ENCODE results near the gene TLR10.

The TLR10 gene

DNA sequence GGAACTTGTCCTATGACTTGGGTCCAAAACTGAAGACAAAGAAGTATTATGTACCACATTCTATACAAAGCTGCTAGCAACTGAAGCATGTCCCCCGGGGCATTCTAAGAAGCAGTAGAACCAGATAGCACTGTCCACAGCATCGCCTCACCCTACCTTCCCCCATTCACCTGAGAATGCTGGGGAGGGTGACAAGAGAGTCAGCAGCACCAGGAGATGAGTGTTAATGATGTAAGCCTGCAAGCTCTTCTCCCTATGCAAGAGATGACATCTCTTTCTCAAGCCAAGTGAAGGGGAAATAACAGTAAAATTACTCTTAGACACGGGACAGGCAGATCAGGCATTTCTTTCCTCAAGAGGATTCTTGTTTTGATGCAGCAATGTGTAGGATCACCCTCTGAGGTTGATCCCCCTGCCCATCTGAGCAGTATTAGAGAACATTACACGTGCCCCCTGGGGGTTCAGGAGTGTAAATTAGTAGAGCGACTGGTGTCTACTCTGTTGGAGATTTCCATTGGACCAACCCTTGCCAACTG, 35.7 kb upstream of the TLR10 start:
- Histone ChIP-seq H3K27me3 (ENCODE audit: insufficient read depth, low read length, poor library complexity, severe bottlenecking) (no peaks in the 10 kb centered on the region), H3K36me3 (ENCODE audit: insufficient read depth, low read length) (no peaks in the 10 kb centered on the region), H3K4me2 (ENCODE audit: low read depth, low read length, poor library complexity, severe bottlenecking) (no peak overlapping the region), H3K9me2 (replicated peaks; ENCODE audit: low read depth, low read length) (no peaks in the 10 kb centered on the region), H3K4me1 (ENCODE audit: insufficient read depth, low read length, poor library complexity, severe bottlenecking) (no peaks in the 10 kb centered on the region), H3K79me2 (ENCODE audit: insufficient read depth, low read length) (no peaks in the 10 kb centered on the region), H3K9me3 (ENCODE audit: insufficient read depth, low read depth, low read length) (no peaks in the 10 kb centered on the region), H3F3A (ENCODE audit: low read depth) (no peaks in the 10 kb centered on the region), H3K4me3 (ENCODE audit: low read length, poor library complexity, severe bottlenecking) (no peak overlapping the region), H4K20me1 (ENCODE audit: insufficient read depth, low read length, poor library complexity, severe bottlenecking) (no peaks in the 10 kb centered on the region), H3K9ac (ENCODE audit: low read depth, low read length, poor library complexity, severe bottlenecking) (no peak overlapping the region), H2AFZ (ENCODE audit: low read length) (no peak overlapping the region)
- TF ChIP-seq, protein P1, sequence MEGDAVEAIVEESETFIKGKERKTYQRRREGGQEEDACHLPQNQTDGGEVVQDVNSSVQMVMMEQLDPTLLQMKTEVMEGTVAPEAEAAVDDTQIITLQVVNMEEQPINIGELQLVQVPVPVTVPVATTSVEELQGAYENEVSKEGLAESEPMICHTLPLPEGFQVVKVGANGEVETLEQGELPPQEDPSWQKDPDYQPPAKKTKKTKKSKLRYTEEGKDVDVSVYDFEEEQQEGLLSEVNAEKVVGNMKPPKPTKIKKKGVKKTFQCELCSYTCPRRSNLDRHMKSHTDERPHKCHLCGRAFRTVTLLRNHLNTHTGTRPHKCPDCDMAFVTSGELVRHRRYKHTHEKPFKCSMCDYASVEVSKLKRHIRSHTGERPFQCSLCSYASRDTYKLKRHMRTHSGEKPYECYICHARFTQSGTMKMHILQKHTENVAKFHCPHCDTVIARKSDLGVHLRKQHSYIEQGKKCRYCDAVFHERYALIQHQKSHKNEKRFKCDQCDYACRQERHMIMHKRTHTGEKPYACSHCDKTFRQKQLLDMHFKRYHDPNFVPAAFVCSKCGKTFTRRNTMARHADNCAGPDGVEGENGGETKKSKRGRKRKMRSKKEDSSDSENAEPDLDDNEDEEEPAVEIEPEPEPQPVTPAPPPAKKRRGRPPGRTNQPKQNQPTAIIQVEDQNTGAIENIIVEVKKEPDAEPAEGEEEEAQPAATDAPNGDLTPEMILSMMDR (conservative IDR thresholded peaks at IDR 0.05; ENCODE audit: low read length): no peak
- TF ChIP-seq EZH2phosphoT487 (IDR thresholded peaks at IDR 0.05; ENCODE audit: borderline replicate concordance): no peak

DNA sequence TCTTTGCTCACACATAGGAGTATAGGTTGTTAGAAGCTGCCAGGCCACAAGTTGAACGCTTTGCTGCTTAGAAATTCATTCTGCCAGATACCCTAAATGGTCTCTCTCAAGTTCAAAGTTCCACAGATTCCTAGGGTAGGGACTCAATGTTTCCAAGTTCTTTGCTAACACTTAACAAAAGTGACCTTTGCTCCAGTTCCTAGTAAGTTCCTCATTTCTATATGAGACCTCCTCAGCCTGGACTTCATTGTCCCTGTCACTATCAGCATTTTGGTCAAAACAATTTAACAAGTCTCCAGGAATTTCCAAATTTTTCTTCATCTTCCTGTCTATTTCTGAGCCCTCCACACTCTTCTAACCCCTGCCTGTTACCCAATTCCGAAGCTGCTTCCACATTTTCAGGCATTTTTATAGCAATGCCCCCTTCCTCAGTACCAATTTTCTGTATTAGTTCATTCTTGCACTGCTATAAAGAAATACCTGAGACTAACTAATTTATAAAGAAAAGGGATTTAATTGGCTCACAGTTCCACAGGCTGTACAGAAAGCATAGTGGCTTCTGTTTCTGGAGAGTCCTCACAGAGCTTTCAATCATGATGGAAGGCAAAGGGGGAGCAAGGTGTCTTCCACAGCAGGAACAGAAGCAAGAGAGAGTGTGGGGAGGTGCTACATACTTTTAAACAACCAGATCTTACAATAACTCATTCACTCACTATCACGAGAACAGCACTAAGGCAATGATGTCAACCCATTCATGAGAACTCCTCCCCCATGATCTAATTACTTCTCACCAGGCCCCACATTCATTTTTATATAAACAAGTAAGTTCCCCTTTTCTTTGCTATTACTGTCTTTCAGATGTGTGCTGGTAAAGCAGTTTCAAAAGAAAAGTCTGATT, 33.3 kb upstream of the TLR10 start:
- no peaks in the 10 kb centered on the region for H3K9me3 ChIP-seq (ENCODE audit: insufficient read depth, low read depth, low read length)
- H3K4me1 ChIP-seq (ENCODE audit: insufficient read depth, low read length, poor library complexity, severe bottlenecking): no peaks in the 10 kb centered on the region
- H3K4me3 ChIP-seq (ENCODE audit: low read length, poor library complexity, severe bottlenecking): no peak overlapping the region
- H3K36me3 ChIP-seq (ENCODE audit: insufficient read depth, low read length): no peaks in the 10 kb centered on the region
- no peaks in the 10 kb centered on the region for H3K27me3 ChIP-seq (ENCODE audit: insufficient read depth, low read length, poor library complexity, severe bottlenecking)
- H3K9me2 ChIP-seq (replicated peaks; ENCODE audit: low read depth, low read length): no peaks in the 10 kb centered on the region
- TF ChIP-seq EZH2phosphoT487 (IDR thresholded peaks at IDR 0.05; ENCODE audit: borderline replicate concordance): no peak
- H2AFZ ChIP-seq (ENCODE audit: low read length): no peak overlapping the region
- H4K20me1 ChIP-seq (ENCODE audit: insufficient read depth, low read length, poor library complexity, severe bottlenecking): no peaks in the 10 kb centered on the region
- no peak overlapping the region for H3K9ac ChIP-seq (ENCODE audit: low read depth, low read length, poor library complexity, severe bottlenecking)
- no peak overlapping the region for H3K4me2 ChIP-seq (ENCODE audit: low read depth, low read length, poor library complexity, severe bottlenecking)
- no peaks in the 10 kb centered on the region for H3K79me2 ChIP-seq (ENCODE audit: insufficient read depth, low read length)
- no peaks in the 10 kb centered on the region for H3F3A ChIP-seq (ENCODE audit: low read depth)

DNA sequence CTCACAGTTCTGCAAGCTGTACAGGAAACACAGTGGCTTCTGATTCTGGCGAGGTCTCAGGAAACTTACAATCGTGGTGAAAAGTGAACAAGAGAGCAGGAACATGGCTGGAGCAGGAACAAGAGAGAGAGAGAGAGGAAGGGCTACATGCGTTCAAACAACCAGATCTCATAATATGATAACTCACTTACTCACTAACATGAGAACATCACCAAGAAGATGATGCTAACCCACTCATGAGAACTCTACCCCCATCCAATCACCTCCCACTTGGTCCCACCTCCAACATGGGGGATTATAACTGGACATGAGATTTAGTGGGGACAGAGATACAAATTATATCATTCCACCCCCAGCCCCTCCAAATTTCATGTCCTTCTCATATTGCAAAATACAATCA, 31.6 kb upstream of the TLR10 start:
- H3K9me2 ChIP-seq (replicated peaks; ENCODE audit: low read depth, low read length): no peaks in the 10 kb centered on the region
- H3K4me1 ChIP-seq (ENCODE audit: insufficient read depth, low read length, poor library complexity, severe bottlenecking): no peaks in the 10 kb centered on the region
- H3K9ac ChIP-seq (ENCODE audit: low read depth, low read length, poor library complexity, severe bottlenecking): no peak overlapping the region
- H3K9me3 ChIP-seq (ENCODE audit: insufficient read depth, low read depth, low read length): no peaks in the 10 kb centered on the region
- H4K20me1 ChIP-seq (ENCODE audit: insufficient read depth, low read length, poor library complexity, severe bottlenecking): no peaks in the 10 kb centered on the region
- no peak overlapping the region for H2AFZ ChIP-seq (ENCODE audit: low read length)
- H3K27me3 ChIP-seq (ENCODE audit: insufficient read depth, low read length, poor library complexity, severe bottlenecking): no peaks in the 10 kb centered on the region
- no peaks in the 10 kb centered on the region for H3K79me2 ChIP-seq (ENCODE audit: insufficient read depth, low read length)
- H3K4me3 ChIP-seq (ENCODE audit: low read length, poor library complexity, severe bottlenecking): no peak overlapping the region
- no peaks in the 10 kb centered on the region for H3F3A ChIP-seq (ENCODE audit: low read depth)
- no peak overlapping the region for H3K4me2 ChIP-seq (ENCODE audit: low read depth, low read length, poor library complexity, severe bottlenecking)
- no peak for TF ChIP-seq EZH2phosphoT487 (IDR thresholded peaks at IDR 0.05; ENCODE audit: borderline replicate concordance)
- TF ChIP-seq, protein P1 (conservative IDR thresholded peaks at IDR 0.05; ENCODE audit: low read length): no peak
- H3K36me3 ChIP-seq (ENCODE audit: insufficient read depth, low read length): no peaks in the 10 kb centered on the region
